NCI-H2107 (cell line): ENCODE data around the gene SLC6A1.

Source experiments
- DNase-seq: peaks from one replicate; lab custom pipeline; 2025; lab: John Stamatoyannopoulos, UW

SLC6A1 gene

DNA sequence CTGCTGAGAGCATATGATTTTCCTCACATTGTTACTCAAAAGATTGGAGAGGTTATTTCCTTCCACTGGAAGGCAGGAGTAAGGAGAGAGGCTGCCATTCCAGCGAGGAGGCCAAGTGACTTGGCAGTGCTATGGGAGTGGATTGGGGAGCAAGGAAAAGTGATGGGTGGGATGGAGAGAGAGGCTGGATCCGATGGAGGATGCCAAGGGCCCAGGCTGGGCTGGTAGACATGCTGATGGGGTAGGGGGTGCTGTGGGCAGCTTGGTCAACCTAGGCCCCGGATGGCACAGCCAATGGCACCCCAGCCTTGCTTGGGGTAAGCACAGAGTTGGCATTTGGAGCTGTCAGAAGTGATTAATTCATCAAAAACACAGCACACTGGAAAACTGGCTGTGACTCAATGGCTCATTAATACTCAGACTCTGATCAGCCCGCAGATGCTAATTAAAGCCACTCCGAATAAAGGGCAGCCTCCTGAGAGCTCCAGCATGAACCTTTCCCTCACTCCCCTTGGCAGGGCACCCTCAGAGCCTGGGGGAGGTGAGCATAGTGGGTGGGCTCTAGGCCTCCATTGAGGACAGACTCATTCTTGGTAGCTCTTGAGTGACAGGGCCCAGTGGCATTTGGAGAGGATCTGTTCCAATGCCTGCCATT lies 22.1 kb upstream of the SLC6A1 start:
- DNase-seq: no peak

DNA sequence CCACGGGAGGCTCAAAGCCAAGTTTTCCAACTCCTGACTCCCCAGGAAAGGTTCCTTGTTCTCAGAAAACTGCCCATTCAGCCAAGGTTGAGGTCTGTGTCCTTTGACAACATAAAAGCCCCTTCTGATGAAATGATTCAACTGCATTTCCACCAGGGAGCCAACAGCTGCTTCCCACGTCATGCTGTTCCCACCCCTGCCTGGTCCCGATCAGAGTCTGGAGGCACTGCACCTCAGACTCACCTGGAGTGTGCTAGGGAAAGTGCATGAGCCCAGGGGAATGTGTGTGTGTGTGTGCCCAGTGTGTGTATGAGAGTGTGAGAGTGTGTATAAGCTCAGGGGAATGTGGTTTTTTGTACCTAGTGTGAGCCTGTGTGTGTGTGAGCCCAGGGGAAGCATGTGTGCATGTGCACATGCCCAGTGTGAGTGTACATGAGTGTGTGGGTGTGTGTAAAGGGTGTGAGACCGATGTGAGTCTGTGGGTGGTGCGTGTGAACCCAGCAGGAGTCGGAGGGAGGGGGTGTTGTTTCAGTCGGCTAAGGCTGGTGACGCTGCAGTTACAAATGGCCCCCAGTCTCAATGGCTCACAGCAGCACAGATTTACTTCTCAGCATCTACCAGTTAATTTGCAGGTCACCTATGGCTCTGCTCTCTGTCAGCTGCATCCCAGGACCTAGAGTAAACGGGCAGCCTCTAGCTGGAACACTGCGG lies 20.3 kb upstream of the SLC6A1 start:
- DNase-seq: no peak

DNA sequence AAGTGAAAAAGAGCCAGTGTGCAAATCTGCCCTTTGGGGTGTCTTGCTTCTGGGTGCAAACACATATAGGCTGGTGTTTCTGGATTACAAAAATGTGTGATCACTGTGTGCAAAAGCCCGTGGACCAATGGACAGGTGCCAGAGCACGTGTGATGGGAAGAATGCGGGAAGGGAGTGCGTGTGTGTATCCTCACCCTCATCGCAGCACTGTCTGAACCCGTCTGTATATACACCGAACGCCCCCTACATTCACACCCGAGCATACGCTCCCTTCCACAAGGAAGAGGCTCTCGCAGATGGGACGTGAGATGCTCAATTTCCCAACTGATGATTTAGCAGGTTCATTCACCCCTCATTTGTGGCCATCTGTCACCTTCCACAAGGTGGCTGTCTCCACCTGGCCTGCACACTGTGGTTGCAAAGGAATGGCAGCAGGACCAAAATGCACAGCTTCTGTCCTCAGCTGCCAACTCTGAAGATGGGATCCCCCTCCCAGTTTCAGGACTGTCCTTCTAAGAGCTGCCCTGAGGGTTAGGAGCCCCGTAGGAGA lies 19.4 kb upstream of the SLC6A1 start:
- DNase-seq: no peak

DNA sequence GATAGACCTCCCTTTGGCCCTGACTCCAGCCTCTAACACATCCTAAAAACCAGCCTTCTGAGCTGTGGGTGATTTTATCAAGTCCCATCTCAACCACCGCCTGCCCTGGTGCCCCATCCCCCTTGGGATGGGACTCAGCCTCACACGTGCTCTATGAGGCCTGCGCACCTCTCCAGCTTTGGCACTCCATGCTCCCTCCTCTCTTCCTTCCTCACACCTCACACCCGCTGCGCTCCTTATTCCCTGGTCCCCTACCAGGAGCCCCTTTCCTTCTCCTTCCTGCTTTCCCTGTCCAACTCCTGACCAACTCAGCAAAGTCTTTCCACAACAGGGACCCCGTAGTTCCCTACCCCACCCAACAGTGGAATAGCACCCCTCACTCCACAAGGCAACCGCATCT lies 18.4 kb upstream of the SLC6A1 start:
- no peak for DNase-seq

DNA sequence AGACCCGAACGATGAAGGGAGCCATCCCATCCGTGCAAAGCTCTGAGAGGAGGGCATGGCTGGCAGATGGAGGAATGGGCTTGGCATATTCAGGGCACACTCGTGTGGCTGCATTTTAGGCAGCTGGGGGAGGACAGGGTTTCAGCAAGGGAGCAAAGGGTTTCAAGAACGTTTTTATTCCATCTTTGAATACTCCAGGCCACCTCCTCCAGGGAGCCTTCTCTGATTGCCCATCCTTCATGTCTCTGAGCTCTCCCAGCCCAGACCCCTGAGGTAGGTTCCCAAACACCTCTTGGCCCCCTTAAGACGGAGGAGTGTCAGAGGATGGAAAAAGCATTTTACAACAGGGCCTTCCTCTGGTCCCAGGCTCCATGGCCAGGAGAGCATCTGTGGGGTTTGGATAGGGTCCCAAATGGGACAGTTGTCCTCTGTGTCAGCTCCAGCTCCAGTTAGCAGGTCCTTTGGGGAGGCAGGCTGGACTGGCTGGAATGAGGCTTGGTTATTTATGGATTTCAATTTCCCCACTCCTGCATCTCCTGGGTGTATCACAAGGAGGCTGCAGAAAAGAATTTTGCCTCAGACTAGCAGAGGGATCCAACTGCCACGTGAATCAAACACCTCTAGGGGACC lies 17.7 kb upstream of the SLC6A1 start:
- no peak for DNase-seq

DNA sequence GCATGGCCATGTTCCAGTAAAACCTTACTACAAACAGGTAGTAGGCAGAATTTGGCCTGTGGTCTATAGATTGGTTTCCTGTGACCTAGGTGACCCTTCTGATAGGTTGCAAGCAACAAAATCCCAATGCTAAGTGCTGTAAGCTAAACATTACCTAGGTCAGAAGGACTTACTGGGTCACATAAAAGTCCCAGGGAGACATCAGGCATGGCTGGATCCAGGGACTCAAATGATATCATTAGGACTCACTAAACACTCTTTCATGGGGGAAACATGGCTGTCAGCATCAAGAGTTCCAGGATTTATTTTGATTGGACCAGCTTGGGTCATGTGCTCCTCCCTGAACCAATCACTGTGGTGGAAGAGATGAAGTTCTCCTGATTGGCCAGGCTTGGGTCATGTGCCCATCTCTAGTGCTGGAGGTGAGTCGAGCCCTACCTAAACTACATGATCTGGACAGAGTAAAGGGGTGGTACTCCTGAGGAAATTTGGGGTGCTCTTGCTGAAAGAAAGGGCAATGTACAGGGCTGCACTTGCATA lies 16.8 kb upstream of the SLC6A1 start:
- no peak for DNase-seq

DNA sequence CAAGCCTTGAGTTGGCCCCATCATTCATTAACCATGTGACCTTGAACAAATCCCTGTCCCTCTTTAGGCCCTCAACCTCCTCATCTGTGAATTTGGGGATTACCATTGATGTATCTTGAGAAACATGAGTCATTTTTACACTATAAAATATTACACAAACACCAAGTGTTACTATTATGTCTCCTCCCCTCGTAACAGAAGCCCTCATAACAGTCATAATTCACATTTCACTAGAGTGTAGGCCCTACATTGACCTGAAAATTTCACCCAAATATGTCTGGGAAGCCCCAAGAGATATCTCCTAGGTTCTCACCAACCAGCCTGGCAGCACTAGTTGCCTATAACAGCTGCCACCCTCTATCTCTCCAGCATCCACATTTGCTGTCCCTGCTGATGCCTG lies 15.8 kb upstream of the SLC6A1 start:
- no peak for DNase-seq

DNA sequence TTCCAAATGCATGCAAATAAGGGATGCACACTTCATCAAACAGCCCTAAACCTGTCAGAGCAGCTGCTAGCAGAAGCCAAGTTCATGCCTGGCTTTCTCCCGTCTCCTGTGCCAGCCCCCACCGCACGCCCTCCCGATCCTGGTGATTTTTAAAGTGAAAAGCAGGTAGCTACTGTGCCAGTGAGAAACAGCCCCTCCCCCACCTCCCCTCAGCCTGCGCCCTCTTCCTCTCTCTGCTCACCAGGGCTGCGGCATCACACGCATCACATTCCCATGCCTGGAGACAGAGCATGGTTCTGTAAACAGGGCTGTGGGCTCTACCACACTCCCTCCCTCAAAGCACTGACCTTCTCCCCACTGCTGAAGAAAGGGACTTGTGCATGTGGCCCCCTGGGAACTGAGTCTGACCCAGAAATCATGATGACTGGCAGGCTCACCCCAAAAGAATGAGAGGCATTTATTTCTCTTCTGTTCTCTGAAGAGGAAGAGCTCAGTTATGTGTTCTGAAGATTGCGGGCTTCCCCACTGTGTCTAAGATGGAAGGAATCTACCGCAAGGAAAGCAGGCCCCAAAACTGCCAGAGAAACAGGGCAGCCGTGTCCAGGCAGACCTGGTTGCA lies 14.5 kb upstream of the SLC6A1 start:
- DNase-seq: no peak

DNA sequence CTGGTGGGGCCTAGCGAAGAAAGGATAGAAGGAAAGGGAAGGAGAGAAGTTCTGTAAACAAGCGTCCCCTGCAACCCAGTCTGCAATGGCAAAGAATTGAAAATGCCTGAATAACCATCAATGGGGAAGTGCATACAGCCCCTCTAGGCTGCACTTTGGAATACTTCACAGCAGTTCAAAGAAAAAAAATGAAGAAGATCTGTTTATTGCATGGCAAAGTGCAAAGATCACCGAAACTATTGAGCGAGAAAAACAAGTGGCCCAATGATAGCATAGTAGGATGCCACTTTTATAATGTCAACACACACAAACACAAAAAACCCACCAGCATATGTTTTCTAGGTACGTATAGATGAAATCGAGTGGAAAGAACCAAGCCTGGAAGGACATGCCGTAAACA lies 13.6 kb upstream of the SLC6A1 start:
- DNase-seq: no peak

DNA sequence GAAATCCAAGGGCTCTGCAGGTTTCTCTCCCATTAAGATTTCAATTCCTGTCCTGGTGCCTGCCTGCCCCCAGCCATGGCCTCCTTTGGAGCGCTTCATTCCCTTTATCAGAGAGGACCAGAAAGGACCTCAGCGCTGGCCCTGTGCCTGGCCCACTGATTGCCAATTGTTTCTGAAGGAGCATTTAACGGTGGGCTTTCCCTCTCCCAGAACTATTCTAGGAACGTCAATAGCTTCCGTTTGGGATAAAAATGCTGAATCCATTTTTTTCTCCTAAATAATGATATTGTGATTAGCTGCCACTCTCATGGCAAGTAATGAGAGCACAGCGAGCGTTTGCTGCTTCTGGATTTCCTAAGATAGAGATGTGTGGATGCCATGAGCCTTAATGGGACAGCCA lies 12.2 kb upstream of the SLC6A1 start:
- no peak for DNase-seq

DNA sequence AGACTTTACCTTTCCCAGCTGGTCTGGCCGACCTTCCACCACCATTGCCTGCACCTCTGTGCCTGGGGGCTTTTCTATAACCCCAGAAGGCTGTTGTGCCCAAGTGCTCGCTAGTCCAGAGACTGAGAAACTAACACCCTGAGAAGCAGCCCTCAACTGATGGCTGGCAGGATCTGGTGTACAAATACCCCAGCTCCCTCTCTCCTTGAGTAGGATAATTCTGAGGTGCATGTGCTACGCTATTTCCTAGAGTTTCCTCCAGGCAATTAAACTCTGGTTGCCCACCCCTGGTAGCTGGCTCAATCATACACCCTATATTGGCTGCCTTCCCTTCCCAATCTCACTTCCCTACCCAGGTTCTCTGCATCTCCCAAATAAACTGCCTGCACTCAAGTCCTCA lies 11.5 kb upstream of the SLC6A1 start:
- no peak for DNase-seq

DNA sequence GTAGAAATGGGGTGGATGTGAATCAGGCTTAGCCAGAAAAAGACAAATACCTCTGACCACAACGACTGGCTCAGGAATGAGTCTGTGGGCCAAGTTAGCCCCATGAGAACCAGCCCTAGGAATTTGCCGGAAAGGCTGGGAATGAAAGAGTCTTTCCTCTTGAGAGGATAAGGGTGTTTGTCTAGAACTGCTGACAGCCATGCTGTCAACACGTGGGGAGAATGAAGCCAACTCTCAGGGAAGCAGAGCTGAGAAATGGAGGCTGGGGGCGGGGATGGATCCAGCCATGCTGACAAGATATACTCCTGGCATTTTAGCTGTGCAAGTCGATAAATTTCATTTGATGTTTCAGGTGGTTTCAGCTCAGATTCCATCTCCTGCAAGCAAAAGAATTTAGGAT lies 10.6 kb upstream of the SLC6A1 start:
- DNase-seq: no peak

DNA sequence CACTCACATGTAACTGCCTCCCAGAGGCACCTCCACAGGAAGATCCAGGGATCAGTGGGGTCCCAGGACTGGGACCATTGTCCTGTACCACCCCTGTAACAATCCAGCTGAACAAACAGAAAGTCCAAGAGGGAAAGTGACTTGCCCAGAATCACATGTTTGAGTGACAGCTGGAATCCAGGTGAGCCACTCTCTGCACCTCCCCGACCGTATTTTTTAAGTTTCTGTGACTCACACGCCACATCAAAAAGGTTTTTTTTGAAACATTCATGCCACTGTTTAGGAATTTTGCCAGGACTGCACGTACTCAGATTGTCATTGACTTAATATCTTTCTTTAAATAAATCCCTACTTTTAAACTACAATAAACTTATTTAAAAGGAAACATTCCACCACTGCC lies 9.8 kb upstream of the SLC6A1 start:
- DNase-seq: no peak

DNA sequence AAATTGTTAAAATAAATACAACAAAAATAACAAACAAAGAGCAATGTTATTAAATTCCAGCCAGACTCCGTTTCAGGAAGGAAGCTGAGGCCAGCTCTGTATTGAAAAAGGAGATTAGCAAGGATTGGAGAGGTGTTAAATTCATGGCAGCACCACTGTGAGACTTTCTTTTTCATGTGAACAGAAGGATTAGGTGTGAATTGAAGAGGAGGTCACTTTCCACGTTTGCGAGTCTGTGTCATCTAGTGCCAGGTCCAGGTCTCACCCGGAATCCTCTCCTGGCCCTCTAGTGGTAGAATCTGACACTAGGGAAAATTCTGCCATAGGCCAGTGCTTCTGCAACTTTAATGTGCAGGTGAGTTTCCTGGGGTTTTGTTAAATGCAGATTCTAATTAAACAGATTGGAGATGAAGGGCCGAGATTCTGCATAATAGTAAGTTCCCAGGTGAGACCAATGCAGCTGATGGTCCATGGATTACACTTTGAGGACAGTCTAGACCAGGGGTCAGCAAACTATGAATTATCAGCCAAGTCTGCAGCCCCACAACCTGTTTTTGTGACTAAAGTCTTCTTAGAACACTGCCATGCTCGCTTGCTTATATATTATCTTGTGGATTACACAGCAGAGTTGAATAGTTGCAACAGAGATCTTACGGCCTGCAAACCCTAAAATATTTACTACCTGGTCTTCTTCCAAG lies 9.2 kb upstream of the SLC6A1 start:
- DNase-seq: no peak

DNA sequence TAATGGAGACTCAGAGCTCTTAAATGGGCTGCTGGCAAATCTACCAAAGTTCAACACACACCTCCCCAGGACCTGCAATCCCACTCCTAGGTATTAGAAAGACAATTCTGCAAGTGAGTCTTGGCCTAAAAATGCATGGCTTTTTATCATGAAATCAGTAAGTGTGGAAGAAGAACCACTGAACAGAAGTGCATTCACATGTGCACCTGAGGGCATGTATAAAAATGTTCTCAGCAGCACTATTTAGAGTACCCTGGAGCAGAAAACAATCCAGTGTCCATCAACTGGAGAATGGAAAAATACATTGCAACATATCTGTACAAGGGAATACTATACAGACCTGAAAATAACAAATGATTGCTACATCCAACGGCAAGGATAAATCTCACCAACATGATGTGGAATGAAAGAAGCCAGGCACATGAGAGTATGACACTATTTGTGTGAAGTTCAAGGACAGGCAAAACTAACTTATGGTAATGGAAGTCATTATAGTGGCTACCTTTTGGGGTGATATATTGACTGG lies 8.1 kb upstream of the SLC6A1 start:
- no peak for DNase-seq

DNA sequence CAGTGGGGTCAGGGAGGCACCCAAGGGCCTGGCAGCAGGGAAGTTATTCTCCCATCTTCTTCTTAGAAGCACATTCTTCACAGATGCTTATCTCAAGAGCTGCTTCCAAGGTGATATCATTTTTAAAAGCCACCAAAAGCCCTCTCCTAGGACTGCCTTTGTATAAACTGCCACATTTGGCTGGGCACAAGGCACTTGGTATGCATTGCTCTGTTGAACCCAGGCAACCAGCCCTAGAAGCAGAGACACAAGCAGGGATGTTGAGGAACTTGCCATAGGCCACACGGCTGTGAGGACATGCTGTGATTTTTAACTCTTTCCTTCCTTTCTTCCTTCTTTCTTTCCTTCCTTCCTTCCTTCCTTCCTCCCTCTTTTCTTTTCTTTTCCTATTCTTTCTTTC lies 7.4 kb upstream of the SLC6A1 start:
- DNase-seq: no peak

DNA sequence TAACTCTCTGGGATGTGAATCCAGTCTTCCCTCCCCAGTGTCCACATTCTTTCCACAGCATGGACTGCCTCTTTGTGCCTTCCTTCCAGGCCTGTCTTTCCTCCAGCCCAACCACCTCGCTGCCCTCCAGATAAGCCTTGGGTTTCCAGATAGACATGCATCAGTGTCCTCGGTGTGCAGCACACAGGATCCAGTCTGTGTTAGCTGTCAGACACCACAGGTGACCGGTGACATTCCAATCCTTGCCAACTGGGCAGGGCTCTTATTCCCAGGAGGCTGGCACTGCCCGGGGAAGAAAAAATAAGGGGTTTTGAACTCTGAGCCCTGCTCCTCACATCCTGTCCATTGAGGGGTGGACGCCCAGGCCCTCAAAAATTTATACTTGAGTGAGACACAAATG lies 6.0 kb upstream of the SLC6A1 start:
- no peak for DNase-seq

DNA sequence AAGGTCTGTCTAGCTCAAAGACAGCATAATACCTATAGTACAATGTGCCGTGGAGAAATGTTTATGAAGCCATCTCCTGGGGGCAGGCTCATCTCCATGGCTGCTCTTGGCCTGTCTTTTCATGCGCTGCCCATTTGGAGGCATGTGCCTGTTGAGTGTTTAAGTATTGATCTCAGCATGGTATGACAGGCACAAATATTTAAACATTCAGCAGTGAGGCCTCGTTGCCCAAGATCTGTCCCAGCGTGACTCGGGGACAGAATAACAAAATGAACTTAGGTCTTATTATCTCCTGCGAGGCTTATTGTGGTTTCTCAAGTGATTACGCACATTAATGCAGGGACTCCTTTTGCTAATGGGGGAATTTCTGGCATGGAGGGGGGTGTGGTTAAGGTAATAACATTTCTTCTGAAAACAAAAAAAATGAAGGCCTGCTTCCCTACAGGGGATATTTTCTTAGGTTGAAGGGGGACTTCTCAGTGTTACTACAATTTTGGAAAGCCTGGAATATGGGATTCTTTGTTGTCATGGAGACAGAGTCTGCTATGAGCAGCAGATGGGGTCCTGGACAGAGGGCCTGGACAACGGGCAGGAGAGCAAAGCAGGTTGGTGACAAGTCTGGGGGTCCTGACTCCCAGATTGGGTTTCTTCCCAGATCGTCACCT lies 4.4 kb upstream of the SLC6A1 start:
- no peak for DNase-seq

DNA sequence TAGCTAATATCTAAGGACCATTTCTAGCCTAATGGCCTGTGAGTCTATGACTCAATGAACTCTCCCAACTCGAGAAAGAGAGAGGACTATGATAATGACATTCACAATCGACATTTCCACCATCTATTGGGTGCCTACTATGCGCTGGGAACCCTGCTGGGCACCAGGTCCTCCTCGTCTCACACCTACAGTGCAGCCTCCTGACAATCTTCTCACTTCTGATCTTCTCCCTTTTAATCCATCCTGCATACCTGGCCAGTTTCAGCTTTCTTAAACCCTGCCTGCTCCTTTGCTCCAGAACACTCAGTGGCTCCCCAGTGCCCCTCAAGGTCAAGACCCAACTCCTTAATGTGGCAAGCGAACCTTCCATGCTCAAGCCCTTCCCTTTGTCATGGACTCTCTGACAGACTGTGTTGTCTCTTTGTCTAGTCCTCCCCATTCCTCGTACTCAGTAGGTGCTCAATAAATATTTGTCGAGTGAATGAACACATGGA lies 3.5 kb upstream of the SLC6A1 start:
- no peak for DNase-seq

DNA sequence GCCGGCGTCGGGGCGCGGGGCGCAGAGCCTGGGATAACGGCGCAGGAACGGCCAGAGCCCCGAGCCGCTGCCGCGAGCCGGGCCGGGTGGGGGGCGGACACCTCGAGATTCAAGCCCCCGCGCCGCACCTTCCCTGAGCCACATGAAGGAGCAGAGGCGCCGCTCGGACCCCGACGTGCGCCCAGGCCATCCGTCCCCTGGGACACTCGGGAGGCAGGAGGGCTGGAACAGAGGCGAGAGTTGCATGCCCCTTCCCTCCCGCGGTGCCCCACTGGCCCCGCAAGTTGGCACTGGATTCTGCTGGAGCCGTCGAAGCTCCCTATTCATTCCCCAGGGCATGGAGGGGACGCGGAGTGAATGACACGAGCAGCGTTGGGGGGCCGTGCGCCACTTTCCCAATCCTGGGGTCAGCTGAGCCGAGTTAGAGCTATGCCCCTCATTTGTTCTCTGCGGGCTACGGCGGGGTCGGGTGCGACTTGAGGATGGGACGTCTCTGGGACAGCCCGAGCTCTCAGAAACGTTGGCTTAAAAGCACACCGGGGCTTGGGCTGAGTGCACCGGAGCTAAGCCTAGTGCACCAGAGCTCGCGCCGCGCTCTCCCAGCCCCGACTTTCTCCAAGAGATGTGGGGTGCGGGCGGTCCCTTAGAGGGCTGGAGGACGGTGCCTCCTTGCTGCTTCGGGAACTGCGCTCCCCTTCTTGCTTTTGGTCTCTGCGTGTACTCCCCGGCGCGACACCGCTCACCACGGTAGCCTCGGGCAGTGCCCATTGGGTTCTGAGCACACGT lies 588 bp downstream of the SLC6A1 start:
- DNase-seq: no peak
